H1 (cell line): ENCODE data around the gene TNS3. TPM values are rescaled to one million over a fixed set of nuclear protein-coding genes. Genes with fewer than 3 reads are reported as not detected.

Source experiments
- CTCF ChIA-PET: fragments of 300-600 bp; sonication (Branson Sonifier 250); formaldehyde crosslinking; loops from one replicate; lab custom pipeline; 2021; ENCODE audit not compliant: partially characterized antibody; lab: Charles Lee
- POLR2A ChIA-PET: fragments of 300-600 bp; sonication (Branson Sonifier 250); formaldehyde crosslinking; loops from one replicate; lab custom pipeline; 2021; ENCODE audit warnings: inconsistent platforms; ENCODE audit not compliant: partially characterized antibody; lab: Charles Lee
- DNase-seq, 2 experiments: peaks; one replicate each; pipeline versions ENCODE4 v3.0.0 to v3.0.0-alpha.2; 2010 to 2022; ENCODE audit warnings: low spot score in 2 of 2, low read depth in 1 of 2, mixed read lengths in 1 of 2
- FAIRE-seq: peaks from 2 replicates; lab custom pipeline; 2011; peaks lifted over from hg19 to GRCh38; lab: Jason Lieb, UNC
- H2AFZ ChIP-seq: 2 replicates; pipeline ENCODE4 v1.8.1; 2012; ENCODE audit warnings: low read length, inconsistent platforms
- H2AK5ac ChIP-seq: 2 replicates; pipeline ENCODE4 v1.6.1; 2013; ENCODE audit warnings: low read depth, low read length
- H2BK120ac ChIP-seq: replicated peaks from 2 replicates; pipeline ENCODE3; 2013; ENCODE audit warnings: low read depth, low read length, inconsistent platforms
- H2BK12ac ChIP-seq: 2 replicates; pipeline ENCODE4 v1.6.1; 2013; ENCODE audit warnings: low read depth, low read length
- H2BK15ac ChIP-seq: 2 replicates; pipeline ENCODE4 v1.6.1; 2013; ENCODE audit warnings: low read length
- H2BK20ac ChIP-seq: 2 replicates; pipeline ENCODE4 v1.6.1; 2013; ENCODE audit warnings: low read length
- H2BK5ac ChIP-seq: 2 replicates; pipeline ENCODE4 v1.6.1; 2013; ENCODE audit warnings: low read depth, low read length
- H3K14ac ChIP-seq: 2 replicates; pipeline ENCODE4 v1.6.1; 2013; ENCODE audit warnings: inconsistent platforms; ENCODE audit not compliant: insufficient read length
- H3K18ac ChIP-seq: 2 replicates; pipeline ENCODE4 v1.6.1; 2013; ENCODE audit warnings: low read length; ENCODE audit errors: extremely low read depth
- H3K23ac ChIP-seq: 2 replicates; pipeline ENCODE4 v1.6.1; 2013; ENCODE audit warnings: inconsistent platforms; ENCODE audit not compliant: insufficient read length
- H3K23me2 ChIP-seq: 2 replicates; pipeline ENCODE4 v1.6.1; 2013; ENCODE audit warnings: low read depth, low read length
- H3K27ac ChIP-seq: 2 replicates; pipeline ENCODE4 v1.6.1; 2011; ENCODE audit warnings: low read depth, low read length, inconsistent platforms
- H3K27me3 ChIP-seq, 4 experiments: replicated peaks in 1 of 4; 1 replicate in 1 of 4; 2 replicates in 3 of 4; pipeline versions ENCODE4 v1.6.1 to v1.8.1; 2011 to 2013; ENCODE audit warnings: low read length in 3 of 4, mild to moderate bottlenecking in 3 of 4, inconsistent platforms in 2 of 4, mixed read lengths in 2 of 4, moderate library complexity in 1 of 4; ENCODE audit not compliant: control insufficient read depth in 3 of 4, insufficient read depth in 3 of 4; ENCODE audit errors: extremely low read depth in 1 of 4
- H3K36me3 ChIP-seq, 4 experiments: 2 replicates each; pipeline versions ENCODE4 v1.6.1 to v1.8.1; 2011 to 2013; ENCODE audit warnings: mild to moderate bottlenecking in 4 of 4, low read length in 3 of 4, moderate library complexity in 2 of 4, control low read depth in 1 of 4, inconsistent platforms in 1 of 4; ENCODE audit not compliant: insufficient read depth in 4 of 4, control insufficient read depth in 2 of 4
- H3K4ac ChIP-seq: replicated peaks from 2 replicates; pipeline ENCODE3; 2013; ENCODE audit warnings: low read length, low read depth, mixed read lengths, inconsistent platforms; ENCODE audit not compliant: insufficient read length
- H3K4me1 ChIP-seq, 4 experiments: replicated peaks in 1 of 4; 1 replicate in 1 of 4; 2 replicates in 3 of 4; pipeline versions ENCODE4 v1.6.1 to v1.8.1; 2011 to 2013; ENCODE audit warnings: low read length in 3 of 4, inconsistent platforms in 2 of 4, mixed read lengths in 1 of 4; ENCODE audit not compliant: insufficient read depth in 4 of 4, control insufficient read depth in 3 of 4
- H3K4me2 ChIP-seq, 2 experiments: 2 replicates each; pipeline versions ENCODE4 v1.6.1 to v1.8.1; 2011 to 2013; ENCODE audit warnings: low read depth in 2 of 2, low read length in 2 of 2, control low read depth in 1 of 2, inconsistent platforms in 1 of 2, mild to moderate bottlenecking in 1 of 2; ENCODE audit not compliant: insufficient read depth in 1 of 2
- H3K4me3 ChIP-seq, 4 experiments: fragments of 200-600, 300-600 bp in 1 of 4; sonication (generic), shearing (Covaris generic), sonication (Bioruptor Twin) in 1 of 4; 2 replicates each; pipeline versions ENCODE4 v1.5.1 to v1.8.1; 2011 to 2016; ENCODE audit warnings: low read length in 4 of 4, low read depth in 3 of 4, control low read depth in 2 of 4, inconsistent platforms in 2 of 4, mild to moderate bottlenecking in 2 of 4, mixed read lengths in 1 of 4, moderate library complexity in 1 of 4; ENCODE audit not compliant: insufficient read depth in 2 of 4; ENCODE audit errors: extremely low read depth in 1 of 4
- H3K56ac ChIP-seq: replicated peaks from 2 replicates; pipeline ENCODE3; 2013; ENCODE audit warnings: low read depth, mild to moderate bottlenecking, mixed read lengths, low read length, inconsistent platforms; ENCODE audit not compliant: insufficient read length
- H3K79me1 ChIP-seq: 2 replicates; pipeline ENCODE4 v1.6.1; 2013; ENCODE audit warnings: low read depth, low read length, control low read depth
- H3K79me2 ChIP-seq, 2 experiments: 2 replicates each; pipeline versions ENCODE4 v1.6.1 to v1.8.1; 2012 to 2013; ENCODE audit warnings: low read length in 2 of 2, mild to moderate bottlenecking in 2 of 2, inconsistent platforms in 1 of 2; ENCODE audit not compliant: insufficient read depth in 2 of 2, control insufficient read depth in 1 of 2
- H3K9ac ChIP-seq, 4 experiments: replicated peaks in 1 of 4; 1 replicate in 1 of 4; 2 replicates in 3 of 4; pipeline versions ENCODE4 v1.6.1 to v1.8.1; 2011 to 2013; ENCODE audit warnings: low read depth in 3 of 4, low read length in 3 of 4, control low read depth in 2 of 4, mild to moderate bottlenecking in 2 of 4, moderate library complexity in 2 of 4, inconsistent platforms in 1 of 4; ENCODE audit errors: extremely low read depth in 1 of 4
- H3K9me3 ChIP-seq, 2 experiments: 2 replicates each; pipeline versions ENCODE4 v1.6.1 to v1.8.1; 2012 to 2013; ENCODE audit warnings: mild to moderate bottlenecking in 2 of 2, moderate library complexity in 2 of 2, control low read depth in 1 of 2, inconsistent platforms in 1 of 2, low read depth in 1 of 2, low read length in 1 of 2, mixed read lengths in 1 of 2; ENCODE audit not compliant: insufficient read depth in 2 of 2
- H4K20me1 ChIP-seq, 2 experiments: replicated peaks in 1 of 2; 2 replicates each; pipeline versions ENCODE3 to v1.8.1; 2011 to 2013; ENCODE audit warnings: inconsistent platforms in 2 of 2, low read length in 2 of 2, mild to moderate bottlenecking in 1 of 2; ENCODE audit not compliant: insufficient read depth in 2 of 2, control insufficient read depth in 1 of 2
- H4K5ac ChIP-seq: 2 replicates; pipeline ENCODE4 v1.6.1; 2013; ENCODE audit warnings: low read length, low read depth, mixed read lengths, inconsistent platforms; ENCODE audit not compliant: insufficient read length
- H4K8ac ChIP-seq: 2 replicates; pipeline ENCODE4 v1.8.0; 2013; ENCODE audit warnings: mild to moderate bottlenecking, moderate library complexity, low read length, inconsistent platforms; ENCODE audit not compliant: insufficient read depth; ENCODE audit errors: extremely low read depth
- H4K91ac ChIP-seq: replicated peaks from 2 replicates; pipeline ENCODE3; 2013; ENCODE audit warnings: low read length, mixed read lengths, inconsistent platforms; ENCODE audit not compliant: insufficient read length
- ASH2L ChIP-seq: fragments of 200-600, 300-600 bp; sonication (generic); IDR thresholded peaks from one replicate; pipeline ENCODE4 v1.7.1; 2017; ENCODE audit warnings: low read length
- CBX8 ChIP-seq: fragments of 300-800, 300-1000 bp; sonication (generic); IDR thresholded peaks from 2 replicates; pipeline ENCODE4 v1.7.1; 2016; ENCODE audit warnings: low read depth, low read length, borderline replicate concordance
- MAFK ChIP-seq: IDR thresholded peaks from 2 replicates; pipeline ENCODE4 v1.6.1; 2012; ENCODE audit warnings: low read depth, mild to moderate bottlenecking, improper control_type of control experiment, low read length
- NANOG ChIP-seq: IDR thresholded peaks from 2 replicates; pipeline ENCODE4 v1.6.1; 2011; ENCODE audit warnings: low read length, low read depth, mild to moderate bottlenecking, inconsistent platforms; ENCODE audit not compliant: insufficient read depth, poor library complexity, severe bottlenecking
- USF2 ChIP-seq: IDR thresholded peaks from 2 replicates; pipeline ENCODE4 v1.6.1; 2011; ENCODE audit warnings: low read length, improper control_type of control experiment
- WGBS, 2 experiments: shearing (Covaris generic) in 1 of 2; methylation state at CpG; one replicate each; pipeline versions ENCODE4 v1.1.6 to v1.1.7; 2013 to 2015; ENCODE audit warnings: low lambda C conversion rate in 2 of 2, mixed read lengths in 2 of 2, inconsistent platforms in 1 of 2, low coverage in 1 of 2, missing lambda C conversion rate in 1 of 2; ENCODE audit not compliant: insufficient replicate concordance in 2 of 2, insufficient coverage in 1 of 2, insufficient read length in 1 of 2; ENCODE audit errors: extremely low coverage in 1 of 2, missing lambda C conversion rate in 1 of 2; 5-methylcytosine and 5-hydroxymethylcytosine counted together
- polyA plus RNA-seq, 7 experiments: library from polyadenylated mRNA; depleted of rRNA in 3 of 7; stranded (reverse) in 5 of 7; unstranded in 2 of 7; fragments of >200 nt in 5 of 7; fragments of 200-250 nt in 2 of 7; gene quantifications; 1 replicate in 5 of 7; 2 replicates in 1 of 7; 4 replicates in 1 of 7; pipeline versions ENCODE4 v1.2.1 to v1.2.3, GENCODE V29; 2011 to 2013; ENCODE audit warnings: missing spikeins in 2 of 7, mixed read lengths in 2 of 7
- total RNA-seq: library from RNA; stranded (reverse); fragmentation: NEBNext Ultra II Directional; extraction: Animal tissue kit (Norgen Biotek cat#: 25700); gene quantifications from 2 replicates; pipeline ENCODE4 v1.2.1, GENCODE V29; 2021

The TNS3 gene
- total and polyA plus RNA-seq, 2 of the 8 experiments (the other 6 are each of a cell fraction or from before 2014, with no cell fraction given), result 11.9 to 24.2 TPM

GRCh38 chr7:47294556-47295222, 287.2 kb downstream of the TNS3 start:
- CTCF ChIA-PET, result interaction anchor here (0.8 to 1.6 kb wide), 2 partner anchors 28 to 30 kb away, joined by 3 to 4 read pairs; no protein-coding TSS in a partner anchor
- Histone ChIP-seq H3K27ac (no peak overlapping the region), H3K4me3 (no peak overlapping the region), H3K23me2 (no peaks in the 10 kb centered on the region), H3K56ac (no peak overlapping the region), H3K9me3 (no peaks in the 10 kb centered on the region), H3K79me2 (no peaks in the 10 kb centered on the region), H3K14ac (no peak overlapping the region), H2BK15ac (no peak overlapping the region), H2BK12ac (no peak overlapping the region), H4K5ac (no peak overlapping the region), H2BK5ac (no peak overlapping the region), H3K36me3 (peaks cover 0 to 17% (median 12%) of the 10 kb centered on the region in 4 experiments; a peak in 6 of 8 replicates), H3K4me2 (no peak overlapping the region), H3K27me3 (no peaks in the 10 kb centered on the region), H3K4ac (no peak overlapping the region), H3K4me1 (no peaks in the 10 kb centered on the region), H2AK5ac (no peak overlapping the region), H4K8ac (no peak overlapping the region), H3K23ac (no peak overlapping the region), H4K20me1 (peaks cover 0 to 2% of the 10 kb centered on the region in 2 experiments), H3K18ac (no peak overlapping the region), H3K9ac (no peak overlapping the region), H2BK20ac (no peak overlapping the region), H3K79me1 (no peaks in the 10 kb centered on the region; the same call in 1 of the 2 replicates), H2BK120ac (no peak overlapping the region), H2AFZ (no peak overlapping the region), H4K91ac (no peak overlapping the region)
- whole genome bisulfite sequencing, 2 experiments, result 79% methylated on average over 4 of the region's 4 CpGs; no CpG with 5 or more reads in 1 of the 2 experiments
- TF ChIP-seq ASH2L (no peak), USF2 (no peak), MAFK (peak; percentile 21; the same call in 1 of the 2 replicates), CBX8 (no peak), NANOG (no peak)
- no peak for FAIRE-seq
- POLR2A ChIA-PET, result no interaction called here
- peak in 1 of 2 experiments; percentile 13 for DNase-seq
